Activated CD4-positive, alpha-beta memory T cell treated with anti-CD3 and anti-CD28 coated beads for 36 hours (primary cell): ENCODE measurements around the gene NUP43. TPM values are rescaled to one million over a fixed set of nuclear protein-coding genes. Genes with fewer than 3 reads are reported as not detected.
"Not testable (repeated sequence)": the region's sequence is repeated elsewhere in the genome, so short reads cannot be mapped to it uniquely, and the experiment has no call there.

Experiments used
- CTCF ChIA-PET: fragments of 350-600 bp; sonication (Branson Sonifier 250); formaldehyde crosslinking; loops from one replicate; lab custom pipeline; 2021; ENCODE audit warnings: antibody characterized with exemption, inconsistent platforms; lab: Charles Lee
- POLR2A ChIA-PET: fragments of 350-600 bp; sonication (Branson Sonifier 250); formaldehyde crosslinking; loops from one replicate; lab custom pipeline; 2021; ENCODE audit warnings: antibody characterized with exemption; lab: Charles Lee
- DNase-seq: peaks from one replicate; pipeline ENCODE4 v3.0.0-alpha.2; 2020
- H3K27ac Mint-ChIP-seq: one replicate; pipeline ENCODE4 v1.8.0; 2021; ENCODE audit warnings: mixed read lengths
- H3K27me3 Mint-ChIP-seq: one replicate; pipeline ENCODE4 v1.8.0; 2021; ENCODE audit warnings: mixed read lengths
- H3K36me3 Mint-ChIP-seq: one replicate; pipeline ENCODE4 v1.8.0; 2021; ENCODE audit warnings: mixed read lengths
- H3K4me1 Mint-ChIP-seq: one replicate; pipeline ENCODE4 v1.8.0; 2021; ENCODE audit warnings: low read depth, mixed read lengths
- H3K4me3 Mint-ChIP-seq: one replicate; pipeline ENCODE4 v1.8.0; 2021; ENCODE audit warnings: mild to moderate bottlenecking, mixed read lengths
- H3K9me3 Mint-ChIP-seq: one replicate; pipeline ENCODE4 v1.8.0; 2021; ENCODE audit warnings: mixed read lengths
- intact Hi-C: fragments of 100-400 bp; cut with micrococcal nuclease; formaldehyde crosslinking; loops from one replicate; pipeline ENCODE4 v1.15.1; 2023
- total RNA-seq, 2 experiments: library from RNA; stranded (reverse); gene quantifications; one replicate each; pipeline ENCODE4 v1.2.3, GENCODE V29; 2021

Gene NUP43
- total RNA-seq, 2 experiments from 2014 or later = 64.3 to 69.8 TPM

DNA sequence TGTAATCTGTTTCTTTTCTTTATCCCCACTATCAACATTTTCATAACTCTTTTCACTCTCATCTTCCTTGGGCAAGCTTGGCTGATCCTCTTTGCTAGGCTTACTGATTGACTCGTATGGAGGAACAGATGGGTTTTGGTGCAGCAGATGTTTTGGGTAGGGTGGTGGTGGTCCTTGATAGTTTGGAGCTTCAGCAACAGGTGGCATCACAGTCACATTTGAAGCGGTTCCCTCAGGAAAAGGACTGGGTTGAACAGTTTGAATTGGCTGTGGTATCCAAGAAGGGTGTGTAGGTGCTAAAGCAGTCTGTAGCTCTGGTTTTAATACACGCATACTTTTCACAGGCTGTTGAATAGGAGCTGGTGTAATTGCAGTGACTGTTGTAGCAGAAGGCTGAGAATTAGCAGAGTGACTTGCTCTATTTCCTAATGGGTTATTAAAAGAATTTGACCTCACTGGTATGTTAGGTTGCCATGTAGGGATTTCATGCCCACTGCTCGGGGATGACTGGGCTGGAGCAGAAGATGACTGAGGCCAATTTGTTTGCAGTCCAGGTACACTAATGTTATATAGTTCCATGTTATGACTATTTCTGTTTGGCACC lies 63.0 kb downstream of the NUP43 start:
- CTCF ChIA-PET = no interaction called here
- H3K36me3 Mint-ChIP-seq = peaks cover 23% of the 10 kb centered on the region
- POLR2A ChIA-PET = no interaction called here
- no peaks in the 10 kb centered on the region for H3K9me3 Mint-ChIP-seq
- H3K4me3 Mint-ChIP-seq = no peak overlapping the region
- intact Hi-C loops = no loop called here
- no peaks in the 10 kb centered on the region for H3K27me3 Mint-ChIP-seq
- H3K27ac Mint-ChIP-seq = no peak overlapping the region
- no peak for DNase-seq
- H3K4me1 Mint-ChIP-seq = peaks cover 23% of the 10 kb centered on the region

DNA sequence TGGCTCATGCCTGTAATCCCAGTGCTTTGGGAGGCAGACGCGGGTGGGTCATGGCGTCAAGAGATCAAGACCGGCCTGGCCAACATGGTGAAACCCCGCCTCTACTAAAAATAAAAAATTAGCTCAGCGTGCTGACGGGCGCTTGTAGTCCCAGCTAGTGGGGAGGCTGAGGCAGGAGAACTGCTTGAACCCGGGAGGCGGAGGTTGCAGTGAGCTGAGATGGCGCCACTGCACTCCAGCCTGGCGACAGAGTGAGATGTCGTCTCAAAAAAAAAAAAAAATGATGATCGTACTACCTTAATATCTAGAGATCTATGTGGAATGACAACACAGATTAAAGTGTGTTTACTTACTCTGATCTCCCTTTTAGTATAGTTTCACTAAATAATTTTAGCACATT lies 64.5 kb downstream of the NUP43 start:
- H3K4me3 Mint-ChIP-seq, CTCF ChIA-PET, intact Hi-C loops, POLR2A ChIA-PET, H3K9me3 Mint-ChIP-seq, DNase-seq, H3K27me3 Mint-ChIP-seq, H3K27ac Mint-ChIP-seq: not testable (repeated sequence)
- Mint-ChIP-seq H3K36me3 (peaks cover 31% of the 10 kb centered on the region), H3K4me1 (peaks cover 15% of the 10 kb centered on the region)

DNA sequence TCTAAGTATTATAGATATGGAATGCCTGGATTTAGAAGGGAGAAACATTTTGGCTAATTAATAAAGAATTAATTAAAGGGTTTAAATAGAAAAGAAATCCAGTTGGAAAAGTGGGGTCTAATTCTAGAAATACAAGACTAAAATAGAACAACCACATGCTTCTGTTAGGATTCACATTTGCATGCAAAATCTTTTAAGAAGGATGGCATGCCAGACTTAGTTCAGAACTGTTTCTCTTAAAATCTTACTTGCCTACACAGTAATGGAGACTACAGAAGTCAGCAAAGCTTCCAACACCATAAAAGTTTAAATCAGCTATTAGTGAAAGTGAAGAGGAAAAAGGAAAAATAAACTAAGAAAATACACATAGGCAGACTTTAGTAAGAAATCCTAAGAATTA lies 65.1 kb downstream of the NUP43 start:
- ChIA-PET POLR2A (no interaction called here), CTCF (no interaction called here)
- H3K9me3 Mint-ChIP-seq = no peaks in the 10 kb centered on the region
- H3K27ac Mint-ChIP-seq = no peak overlapping the region
- no peaks in the 10 kb centered on the region for H3K27me3 Mint-ChIP-seq
- intact Hi-C loops = no loop called here
- H3K4me1 Mint-ChIP-seq = peaks cover 9% of the 10 kb centered on the region
- DNase-seq = no peak
- H3K4me3 Mint-ChIP-seq = no peak overlapping the region
- H3K36me3 Mint-ChIP-seq = peaks cover 33% of the 10 kb centered on the region

DNA sequence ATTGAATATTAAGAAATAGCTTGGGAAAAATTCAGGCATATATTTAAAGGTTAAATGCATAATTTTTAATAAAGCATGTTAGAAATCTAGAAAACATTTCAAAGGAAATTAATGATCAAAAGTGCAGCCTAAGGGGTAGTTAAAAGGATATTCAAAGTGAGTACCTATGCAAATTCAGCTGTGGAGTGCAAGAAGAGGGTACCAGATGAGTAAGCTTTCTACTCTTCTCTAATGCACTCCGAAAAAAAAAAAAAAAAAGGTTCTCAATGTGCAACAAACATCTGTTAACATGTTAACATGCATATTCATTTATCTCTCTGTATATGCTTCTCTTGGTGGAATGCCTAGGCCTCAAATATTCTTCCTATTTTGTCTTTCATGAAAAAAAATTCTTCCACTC lies 65.8 kb downstream of the NUP43 start:
- POLR2A ChIA-PET = no interaction called here
- Mint-ChIP-seq H3K27ac (no peak overlapping the region), H3K4me1 (peaks cover 5% of the 10 kb centered on the region), H3K4me3 (no peak overlapping the region), H3K9me3 (no peaks in the 10 kb centered on the region), H3K27me3 (no peaks in the 10 kb centered on the region), H3K36me3 (peaks cover 31% of the 10 kb centered on the region)
- CTCF ChIA-PET = no interaction called here
- DNase-seq = no peak
- intact Hi-C loops = no loop called here

Other genes with a start within 250 kb of the NUP43 start
- 10 to 100 TPM; 21.5 to 23.6 TPM for gene PPIL4, start 200.5 kb downstream of the NUP43 start, total RNA-seq
- 10 to 100 TPM; 15.6 to 16.0 TPM for gene GINM1, start 180.2 kb downstream of the NUP43 start, total RNA-seq
- 10 to 100 TPM; 22.3 to 22.8 TPM for gene KATNA1, start 97.8 kb downstream of the NUP43 start, total RNA-seq
- 10 to 100 TPM; 19.1 to 20.1 TPM for gene LATS1, start 28.4 kb downstream of the NUP43 start, total RNA-seq
- gene PCMT1, start 3.2 kb upstream of the NUP43 start, total RNA-seq = 10 to 100 TPM; 92.6 to 98.0 TPM
- 1 to 10 TPM; 6.7 to 7.2 TPM for gene LRP11, start 117.8 kb upstream of the NUP43 start, total RNA-seq
- not detected for gene RAET1E, start 151.6 kb upstream of the NUP43 start, total RNA-seq
- not detected for gene RAET1G, start 176.6 kb upstream of the NUP43 start, total RNA-seq
- gene ULBP2, start 195.5 kb upstream of the NUP43 start, total RNA-seq = 1 to 10 TPM in 1 of 2 experiments, under 1 TPM in 1; 0.90 to 1.2 TPM
- gene ULBP1, start 217.4 kb upstream of the NUP43 start, total RNA-seq = 1 to 10 TPM; 1.8 to 2.2 TPM